ENCODE results near the gene QTRT2. TPM values are rescaled to one million over a fixed set of nuclear protein-coding genes. Genes with fewer than 3 reads are reported as not detected.

Gene QTRT2
- total RNA-seq, 4 donors from 2014 or later = 9.4 to 29.1 (median 21.3) TPM

DNA sequence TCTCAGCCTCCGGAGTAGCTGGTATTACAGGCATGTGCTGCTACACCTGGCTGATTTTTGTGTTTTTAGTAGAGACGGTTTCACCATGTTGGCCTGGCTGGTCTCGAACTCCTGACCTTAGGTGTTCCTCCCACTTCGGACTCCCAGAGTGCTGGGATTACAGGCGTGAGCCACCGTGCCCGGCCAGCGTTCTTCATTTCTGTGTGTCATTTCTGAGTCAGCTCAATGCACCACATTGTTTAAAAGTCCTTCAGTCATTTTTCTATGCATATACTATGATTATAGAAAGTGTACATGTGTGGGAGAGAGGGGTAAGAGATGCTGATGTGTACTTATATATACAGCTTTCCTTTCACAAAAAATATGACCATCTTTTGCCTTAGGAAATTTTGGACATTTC, 2.1 kb downstream of the QTRT2 start:
- H3K9me3 ChIP-seq = no peaks in the 10 kb centered on the region
- no peak for TF ChIP-seq POLR2A (IDR thresholded peaks at IDR 0.05)
- TF ChIP-seq EP300 (IDR thresholded peaks at IDR 0.05) = no peak
- TF ChIP-seq POLR2AphosphoS5 (IDR thresholded peaks at IDR 0.05) = no peak
- no peak for TF ChIP-seq CTCF (IDR thresholded peaks at IDR 0.05)
- peaks cover 0 to 3% of the 10 kb centered on the region in 2 donors for H3K36me3 ChIP-seq
- H3K4me1 ChIP-seq = peaks cover 6 to 41% (median 7%) of the 10 kb centered on the region in 3 donors
- H3K4me3 ChIP-seq = no peak overlapping the region
- no peak overlapping the region for H3K27ac ChIP-seq
- WGBS, 2 donors (ENCODE audit: low coverage in 1 of 2) = 83 to 94% methylated on average over 3 to 4 of the region's 8 CpGs
- ATAC-seq = no peak
- no peaks in the 10 kb centered on the region for H3K27me3 ChIP-seq

- Histone ChIP-seq H3K4me3 (no peak overlapping the region), H3K9me3 (no peaks in the 10 kb centered on the region), H3K27ac (no peak overlapping the region), H3K27me3 (no peaks in the 10 kb centered on the region), H3K4me1 (peaks cover 6 to 54% (median 9%) of the 10 kb centered on the region in 3 donors), H3K36me3 (peaks cover 0 to 13% of the 10 kb centered on the region in 2 donors)
- no peak for ATAC-seq
- no peak for TF ChIP-seq POLR2A (IDR thresholded peaks at IDR 0.05)
- TF ChIP-seq POLR2AphosphoS5 (IDR thresholded peaks at IDR 0.05) = no peak
- WGBS, 2 donors (ENCODE audit: low coverage in 1 of 2) = 84 to 85% methylated on average over 6 to 7 of the region's 8 CpGs
Measured at GRCh38 chr3:114060906-114061655, 4.5 kb downstream of the QTRT2 start.

- no peak for TF ChIP-seq POLR2AphosphoS5 (IDR thresholded peaks at IDR 0.05)
- no peak for TF ChIP-seq EP300 (IDR thresholded peaks at IDR 0.05)
- TF ChIP-seq POLR2A (IDR thresholded peaks at IDR 0.05) = no peak
- no peak for TF ChIP-seq CTCF (IDR thresholded peaks at IDR 0.05)
- ATAC-seq = no peak
- H3K4me1 ChIP-seq = peaks cover 0 to 61% (median 2%) of the 10 kb centered on the region in 3 donors
- H3K27me3 ChIP-seq = no peaks in the 10 kb centered on the region
- H3K27ac ChIP-seq = peak overlapping the region in 3 of 4 donors; percentile 32 to 48 (median 47)
- no peaks in the 10 kb centered on the region for H3K9me3 ChIP-seq
- H3K36me3 ChIP-seq = peaks cover 0 to 44% of the 10 kb centered on the region in 2 donors
- H3K4me3 ChIP-seq = no peak overlapping the region
- 38 to 53% methylated on average over 3 of the region's 4 CpGs for WGBS, 2 donors (ENCODE audit: low coverage in 1 of 2)
Measured at GRCh38 chr3:114067804-114068203, 11.3 kb downstream of the QTRT2 start.

GRCh38 chr3:114068336-114068735, 11.8 kb downstream of the QTRT2 start:
- TF ChIP-seq POLR2AphosphoS5 (IDR thresholded peaks at IDR 0.05) = no peak
- TF ChIP-seq EP300 (IDR thresholded peaks at IDR 0.05) = no peak
- no peak for TF ChIP-seq POLR2A (IDR thresholded peaks at IDR 0.05)
- no peak for TF ChIP-seq CTCF (IDR thresholded peaks at IDR 0.05)
- Histone ChIP-seq H3K27me3 (no peaks in the 10 kb centered on the region), H3K9me3 (no peaks in the 10 kb centered on the region), H3K4me3 (no peak overlapping the region), H3K4me1 (peaks cover 0 to 58% (median 2%) of the 10 kb centered on the region in 3 donors), H3K36me3 (peaks cover 0 to 49% of the 10 kb centered on the region in 2 donors), H3K27ac (peak overlapping the region in 3 of 4 donors; percentile 32 to 48 (median 47))
- WGBS, 2 donors (ENCODE audit: low coverage in 1 of 2) = 52 to 88% methylated on average over 4 of the region's 4 CpGs
- ATAC-seq = no peak

DNA sequence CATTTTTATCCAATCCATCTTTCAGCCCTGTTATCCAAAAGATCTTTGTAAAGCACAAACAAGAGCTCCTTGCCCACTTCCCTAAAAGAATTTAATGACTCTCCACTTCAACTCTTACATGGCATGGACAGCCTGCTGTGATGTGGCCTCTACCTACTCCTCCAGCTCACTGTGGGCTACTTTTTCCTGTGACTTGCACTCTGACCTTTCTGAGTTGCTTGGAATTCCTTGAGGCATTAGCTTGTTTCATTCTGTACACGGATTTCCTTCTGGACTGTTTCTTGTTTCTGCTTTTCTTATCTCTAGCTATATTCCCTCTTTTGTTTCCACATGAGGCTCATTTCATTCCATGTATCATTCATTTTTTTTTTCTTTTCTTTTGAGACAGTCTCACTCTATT, 15.2 kb downstream of the QTRT2 start:
- TF ChIP-seq POLR2AphosphoS5 (IDR thresholded peaks at IDR 0.05) (no peak), POLR2A (IDR thresholded peaks at IDR 0.05) (no peak), CTCF (IDR thresholded peaks at IDR 0.05) (no peak), EP300 (IDR thresholded peaks at IDR 0.05) (no peak)

More for the DNA sequence above, 15.2 kb downstream of the QTRT2 start:
- 36 to 38% methylated on average over 1 of the region's 1 CpG for WGBS, 2 donors (ENCODE audit: low coverage in 1 of 2)
- no peaks in the 10 kb centered on the region for H3K9me3 ChIP-seq
- no peak overlapping the region for H3K27ac ChIP-seq
- H3K4me1 ChIP-seq = peaks cover 0 to 32% (median 0%) of the 10 kb centered on the region in 3 donors
- no peak overlapping the region for H3K4me3 ChIP-seq
- no peaks in the 10 kb centered on the region for H3K27me3 ChIP-seq
- peaks cover 3 to 67% of the 10 kb centered on the region in 2 donors for H3K36me3 ChIP-seq
- no peak for ATAC-seq
